Gastroesophageal sphincter (tissue), 4 donors: ENCODE data around the gene FOXO4. TPM values are rescaled to one million over a fixed set of nuclear protein-coding genes. Genes with fewer than 3 reads are reported as not detected.
A peak's percentile ranks its signal among the peaks of the same experiment; 100 is the strongest.

ENCODE experiments used
- ATAC-seq: fragments of 150-250 bp; one replicate; pipeline ENCODE4 v1.9.1; 2016; ENCODE audit warnings: mild to moderate bottlenecking, moderate library complexity
- H3K27ac ChIP-seq, 4 donors: fragments of 200-600 bp; sonication (generic) in 3 of 4; 1 replicate in 3 of 4; 2 replicates in 1 of 4; pipeline ENCODE4 v1.5.1; 2016 to 2019
- H3K27me3 ChIP-seq: fragments of 200-600 bp; sonication (generic); one replicate; pipeline ENCODE4 v1.5.1; 2019
- H3K36me3 ChIP-seq, 2 donors: fragments of 200-600 bp; sonication (generic); one replicate each; pipeline ENCODE4 v1.5.1; 2019; ENCODE audit warnings: control low read depth in 1 of 2
- H3K4me1 ChIP-seq, 3 donors: fragments of 200-600 bp; sonication (generic); 1 replicate in 2 of 3; 2 replicates in 1 of 3; pipeline ENCODE4 v1.5.1; 2016 to 2019; ENCODE audit warnings: control low read depth in 2 of 3
- H3K4me3 ChIP-seq, 2 donors: fragments of 200-600 bp; sonication (generic); one replicate each; pipeline ENCODE4 v1.5.1; 2019; ENCODE audit warnings: mild to moderate bottlenecking in 1 of 2, moderate library complexity in 1 of 2
- H3K9me3 ChIP-seq, 3 donors: fragments of 200-600 bp; sonication (generic); one replicate each; pipeline ENCODE4 v1.5.1; 2017 to 2019; ENCODE audit warnings: control low read depth in 2 of 3
- EP300 ChIP-seq: sonication (generic); formaldehyde crosslinking; IDR thresholded peaks from one replicate; pipeline ENCODE4 v1.6.1; 2017; ENCODE audit warnings: antibody characterized with exemption, mild to moderate bottlenecking
- POLR2A ChIP-seq, 2 donors: fragments of 450-650 bp; IDR thresholded peaks; one replicate each; pipeline ENCODE4 v1.6.1; 2017; ENCODE audit warnings: antibody characterized with exemption in 2 of 2, mild to moderate bottlenecking in 2 of 2, moderate library complexity in 1 of 2
- POLR2AphosphoS5 ChIP-seq: sonication (generic); formaldehyde crosslinking; IDR thresholded peaks from one replicate; pipeline ENCODE4 v1.6.1; 2017; ENCODE audit warnings: antibody characterized with exemption
- WGBS, 2 donors: methylation state at CpG; one replicate each; pipeline ENCODE4 v1.1.5; 2018; ENCODE audit warnings: low coverage in 1 of 2; 5-methylcytosine and 5-hydroxymethylcytosine counted together
- total RNA-seq, 4 donors: library from RNA; depleted of rRNA; stranded (reverse); fragments of >200 nt; gene quantifications; one replicate each; pipeline ENCODE4 v1.1.0, GENCODE V29; 2016
- TF ChIP-seq, protein P1 (sequence below), 4 experiments: fragments of 200-600 bp in 2 of 4; fragments of 450-650 bp in 2 of 4; sonication (generic) in 1 of 4; IDR thresholded peaks; one replicate each; pipeline ENCODE4 v1.5.1; 2017 to 2019; ENCODE audit warnings: antibody characterized with exemption in 4 of 4, mild to moderate bottlenecking in 2 of 4, moderate library complexity in 2 of 4

Gene FOXO4
- total RNA-seq, 4 donors from 2014 or later: 19.9 to 48.2 (median 28.9) TPM

DNA sequence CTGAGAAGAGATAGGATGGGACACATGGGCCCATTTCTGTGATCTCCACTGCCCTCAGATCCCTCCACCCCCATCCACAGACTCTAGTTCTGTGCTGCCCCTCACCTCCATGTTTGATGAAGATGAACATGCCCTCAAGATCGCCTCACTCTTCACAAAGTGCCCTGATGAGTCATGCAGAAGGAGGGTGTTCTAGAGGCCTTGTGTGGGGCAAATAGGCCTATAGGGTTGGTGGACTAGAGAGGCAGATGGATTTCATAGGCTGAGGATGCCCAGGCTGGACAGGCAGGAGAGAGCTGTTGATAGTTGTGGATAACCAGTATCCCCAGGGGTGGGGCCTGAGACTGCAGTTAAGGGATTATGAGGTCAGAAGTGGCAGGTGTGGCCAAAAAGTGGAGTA is 10.8 kb downstream of the FOXO4 start, which contains the start of gene CXorf65:
CXorf65 (minus strand) TSS at position 314 of the 400 bp plus-strand sequence; CDS start at position 130, 184 bp downstream.
- ATAC-seq: no peak
- Histone ChIP-seq H3K27ac (no peak within 1 kb of the TSS), H3K36me3 (no peaks in the 10 kb centered on the region), H3K9me3 (no peaks in the 10 kb centered on the region), H3K4me3 (no peak within 1 kb of the TSS), H3K27me3 (no peaks in the 10 kb centered on the region), H3K4me1 (no peaks in the 10 kb centered on the region)
- TF ChIP-seq POLR2AphosphoS5 (no peak), EP300 (no peak), POLR2A (IDR thresholded peaks at IDR 0.05) (no peak)
- TF ChIP-seq, protein P1, sequence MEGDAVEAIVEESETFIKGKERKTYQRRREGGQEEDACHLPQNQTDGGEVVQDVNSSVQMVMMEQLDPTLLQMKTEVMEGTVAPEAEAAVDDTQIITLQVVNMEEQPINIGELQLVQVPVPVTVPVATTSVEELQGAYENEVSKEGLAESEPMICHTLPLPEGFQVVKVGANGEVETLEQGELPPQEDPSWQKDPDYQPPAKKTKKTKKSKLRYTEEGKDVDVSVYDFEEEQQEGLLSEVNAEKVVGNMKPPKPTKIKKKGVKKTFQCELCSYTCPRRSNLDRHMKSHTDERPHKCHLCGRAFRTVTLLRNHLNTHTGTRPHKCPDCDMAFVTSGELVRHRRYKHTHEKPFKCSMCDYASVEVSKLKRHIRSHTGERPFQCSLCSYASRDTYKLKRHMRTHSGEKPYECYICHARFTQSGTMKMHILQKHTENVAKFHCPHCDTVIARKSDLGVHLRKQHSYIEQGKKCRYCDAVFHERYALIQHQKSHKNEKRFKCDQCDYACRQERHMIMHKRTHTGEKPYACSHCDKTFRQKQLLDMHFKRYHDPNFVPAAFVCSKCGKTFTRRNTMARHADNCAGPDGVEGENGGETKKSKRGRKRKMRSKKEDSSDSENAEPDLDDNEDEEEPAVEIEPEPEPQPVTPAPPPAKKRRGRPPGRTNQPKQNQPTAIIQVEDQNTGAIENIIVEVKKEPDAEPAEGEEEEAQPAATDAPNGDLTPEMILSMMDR (IDR thresholded peaks at IDR 0.05): no peak
- WGBS, 2 donors: no CpG with 5 or more reads among the region's 1 CpG

DNA sequence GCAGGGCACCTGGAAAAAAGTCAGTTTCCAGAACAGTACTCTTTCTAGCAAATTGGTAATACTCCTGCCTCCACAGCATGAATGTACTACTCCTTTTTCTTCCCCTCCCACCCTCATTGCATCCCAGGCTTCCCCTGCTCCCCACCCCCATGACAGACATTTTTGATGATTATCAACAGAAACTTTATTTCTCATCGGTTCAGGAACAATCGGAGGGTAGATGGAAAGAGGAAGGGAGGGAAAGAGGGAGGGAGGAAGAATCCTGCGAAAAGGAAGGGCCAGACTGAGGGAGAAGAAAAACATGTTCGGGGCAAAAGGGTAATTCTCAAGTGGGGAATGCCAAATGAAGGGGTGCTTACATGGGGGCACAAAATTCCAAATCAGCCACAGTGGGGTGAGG is 11.6 kb downstream of the FOXO4 start:
- no peak for ATAC-seq
- Histone ChIP-seq H3K9me3 (no peaks in the 10 kb centered on the region), H3K4me3 (no peak overlapping the region), H3K27me3 (no peaks in the 10 kb centered on the region), H3K36me3 (no peaks in the 10 kb centered on the region), H3K27ac (no peak overlapping the region), H3K4me1 (no peaks in the 10 kb centered on the region)
- TF ChIP-seq POLR2A (IDR thresholded peaks at IDR 0.05) (no peak), EP300 (no peak), POLR2AphosphoS5 (no peak)
- TF ChIP-seq, protein P1 (IDR thresholded peaks at IDR 0.05): no peak
- WGBS, 2 donors: 20 to 35% methylated on average over 1 to 2 of the region's 4 CpGs

DNA sequence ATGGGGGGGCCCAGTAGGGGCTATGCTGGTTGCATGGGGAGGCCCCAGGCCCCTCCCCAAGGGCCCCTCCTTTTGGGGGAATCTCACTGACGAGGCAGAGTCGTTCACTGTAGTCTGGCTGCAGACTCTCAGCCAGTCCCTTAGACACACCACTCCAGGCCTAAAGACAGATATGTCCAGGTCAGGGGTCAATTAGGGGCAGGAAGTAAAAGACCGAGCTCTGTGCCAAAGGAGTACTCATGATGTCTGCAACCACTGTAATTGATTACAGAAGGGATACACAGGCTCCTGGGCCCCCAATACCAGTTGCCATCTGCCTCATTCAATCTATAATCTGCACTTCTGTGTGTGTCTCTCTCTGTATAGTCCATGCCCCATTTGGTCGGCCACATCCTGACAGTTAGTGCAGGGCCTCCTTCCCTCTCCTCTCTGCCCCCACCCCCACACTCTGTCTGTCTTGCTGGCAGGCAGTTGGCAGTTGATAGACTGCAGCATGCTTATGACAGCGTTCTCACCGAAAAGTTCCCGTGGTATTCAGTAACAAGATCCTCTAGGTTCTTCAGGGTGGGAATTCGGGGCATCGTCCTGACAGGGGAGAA is 12.2 kb downstream of the FOXO4 start:
- ATAC-seq: no peak
- no peak overlapping the region for H3K4me3 ChIP-seq
- H3K27me3 ChIP-seq: no peaks in the 10 kb centered on the region
- WGBS, 2 donors: 37 to 47% methylated on average over 2 to 5 of the region's 9 CpGs
- no peaks in the 10 kb centered on the region for H3K36me3 ChIP-seq
- H3K9me3 ChIP-seq: no peaks in the 10 kb centered on the region
- TF ChIP-seq EP300 (no peak), POLR2AphosphoS5 (no peak), POLR2A (IDR thresholded peaks at IDR 0.05) (no peak)
- TF ChIP-seq, protein P1 (IDR thresholded peaks at IDR 0.05): no peak
- no peaks in the 10 kb centered on the region for H3K4me1 ChIP-seq
- H3K27ac ChIP-seq: no peak overlapping the region

DNA sequence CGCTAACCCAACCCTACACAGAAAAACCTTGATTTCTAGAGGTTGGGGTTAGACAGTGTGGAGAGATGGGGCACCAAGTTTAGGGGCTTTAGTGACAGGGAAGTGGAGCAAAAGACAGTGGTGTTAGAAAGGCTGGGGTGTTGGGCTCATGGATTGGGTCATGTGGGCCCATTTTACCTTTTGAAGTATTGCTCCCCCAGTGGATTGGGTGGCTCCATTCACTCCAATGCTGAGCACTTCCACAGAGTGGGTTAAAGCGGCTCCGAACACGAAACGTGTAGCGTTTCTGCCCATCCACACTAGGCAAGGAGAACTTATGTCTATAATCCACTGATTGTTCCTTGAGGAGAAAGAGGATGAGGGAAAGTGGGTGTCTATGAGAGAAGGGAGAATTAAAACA is 13.4 kb downstream of the FOXO4 start:
- no peak for ATAC-seq
- H3K4me1 ChIP-seq: no peaks in the 10 kb centered on the region
- no peaks in the 10 kb centered on the region for H3K9me3 ChIP-seq
- TF ChIP-seq EP300 (no peak), POLR2AphosphoS5 (no peak)
- TF ChIP-seq, protein P1 (IDR thresholded peaks at IDR 0.05): no peak
- H3K36me3 ChIP-seq: no peaks in the 10 kb centered on the region
- no peak overlapping the region for H3K27ac ChIP-seq
- no peak overlapping the region for H3K4me3 ChIP-seq
- no CpG with 5 or more reads among the region's 6 CpGs for WGBS, 2 donors
- no peaks in the 10 kb centered on the region for H3K27me3 ChIP-seq

DNA sequence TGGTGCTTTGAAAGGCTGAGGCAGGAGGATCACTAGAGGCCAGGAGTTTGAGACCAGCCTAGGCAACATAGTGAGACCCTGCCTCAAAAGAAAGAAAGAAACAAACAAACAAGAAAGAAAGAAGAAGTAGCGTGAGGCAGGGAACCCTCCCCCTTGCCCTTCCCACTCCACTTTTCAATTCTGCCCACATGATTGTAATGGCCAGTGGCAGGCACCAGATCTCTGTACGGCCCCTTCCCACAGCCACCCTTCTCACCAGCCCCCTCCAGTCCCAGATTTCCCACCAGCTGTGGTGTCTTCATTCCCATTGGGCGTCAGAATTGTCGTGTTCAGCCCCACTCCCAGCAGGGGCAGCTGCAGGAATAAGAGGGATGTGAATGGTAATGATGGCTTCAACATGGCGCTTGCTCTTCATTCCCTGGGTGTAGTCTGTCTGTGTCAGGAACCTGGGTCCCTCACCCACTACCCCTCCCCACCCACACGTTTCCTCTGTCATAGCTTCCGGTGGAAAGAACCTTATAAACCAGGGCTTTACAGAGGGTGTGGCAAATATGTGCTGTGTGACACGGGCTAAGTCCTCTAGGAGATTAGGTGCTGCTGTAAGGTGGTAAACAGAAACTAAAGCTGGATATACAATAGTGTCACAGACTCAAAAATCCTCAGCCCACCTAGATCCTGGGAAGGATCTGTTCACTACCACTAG is 15.6 kb downstream of the FOXO4 start, which contains the start of gene IL2RG:
IL2RG (minus strand) TSS at position 437 of the 703 bp plus-strand sequence; CDS start at position 399, 38 bp downstream.
- Histone ChIP-seq H3K27me3 (no peaks in the 10 kb centered on the region), H3K27ac (no peak within 1 kb of the TSS), H3K4me1 (no peaks in the 10 kb centered on the region), H3K9me3 (no peaks in the 10 kb centered on the region), H3K4me3 (peak within 1 kb of the TSS in 1 of 2 donors; percentile 8), H3K36me3 (no peaks in the 10 kb centered on the region)
- WGBS, 2 donors: 49% methylated on average over 6 of the region's 8 CpGs; no CpG with 5 or more reads in 1 of the 2 donors
- no peak for ATAC-seq
- TF ChIP-seq, protein P1 (IDR thresholded peaks at IDR 0.05): no peak
- TF ChIP-seq EP300 (no peak), POLR2A (IDR thresholded peaks at IDR 0.05) (no peak)
